ENCODE data around the gene H2BW1.
"Not testable (repeated sequence)": the region's sequence is repeated elsewhere in the genome, so short reads cannot be mapped to it uniquely, and the experiment has no call there.

Gene H2BW1

DNA sequence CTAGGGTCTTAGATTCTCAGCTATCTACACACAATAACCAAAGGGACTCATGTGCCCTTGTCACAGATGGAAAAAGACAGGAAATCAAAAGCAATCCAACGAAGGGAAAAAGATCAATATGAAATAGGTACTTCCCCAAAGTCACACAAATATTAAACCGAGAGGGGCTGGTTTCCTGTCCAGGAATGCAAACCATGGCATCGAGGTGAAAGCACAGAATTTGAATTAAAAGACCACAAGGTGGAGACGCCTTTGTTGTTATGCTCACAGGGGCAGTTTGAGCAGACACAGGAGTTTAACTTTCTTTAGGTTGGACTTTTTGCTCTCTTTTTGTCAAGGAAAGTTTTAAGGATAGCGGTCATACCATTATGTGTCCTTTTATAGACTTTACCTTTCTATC is 14.3 kb downstream of the H2BW1 start:
- 60% methylated on average over 2 of the region's 5 CpGs; no CpG with 5 or more reads in 1 of the 2 experiments for WGBS, 2 experiments (ENCODE audit: insufficient coverage in 2 of 2)
- no peak overlapping the region for H3K27ac ChIP-seq (ENCODE audit: low read depth, low read length, severe bottlenecking)
- no peaks in the 10 kb centered on the region for H3K36me3 ChIP-seq (ENCODE audit: control insufficient read depth, insufficient read depth, low read length)
- no peaks in the 10 kb centered on the region for H3K9me3 ChIP-seq (ENCODE audit: control insufficient read depth, low read length)
- H3K4me3 ChIP-seq (ENCODE audit: extremely low read depth, insufficient read depth, low read length, poor library complexity, severe bottlenecking): no peak overlapping the region
- H3K4me1 ChIP-seq (ENCODE audit: control insufficient read depth, insufficient read depth, low read length, poor library complexity, severe bottlenecking): no peaks in the 10 kb centered on the region

DNA sequence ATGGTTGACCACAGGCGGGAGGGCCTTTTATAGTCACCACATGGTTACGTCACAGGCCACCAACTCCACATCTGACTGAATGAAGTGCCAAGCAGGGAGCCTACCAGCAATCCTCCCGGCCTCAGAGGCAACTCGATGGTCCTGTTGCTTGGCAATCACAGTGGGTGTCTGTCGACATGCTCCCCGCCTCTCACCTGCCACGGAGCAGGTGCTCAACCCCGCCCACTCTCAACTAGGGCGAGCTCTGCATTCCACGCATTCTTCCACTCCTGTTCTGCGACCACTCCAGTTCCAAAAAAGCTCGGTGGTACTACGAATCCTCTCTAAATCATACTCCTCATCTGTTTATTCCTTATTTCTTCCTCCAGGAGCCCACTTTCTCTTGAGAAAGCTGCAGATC is 30.0 kb downstream of the H2BW1 start:
- H3K9me3 ChIP-seq (ENCODE audit: control insufficient read depth, low read length); H3K4me1 ChIP-seq (ENCODE audit: control insufficient read depth, insufficient read depth, low read length, poor library complexity, severe bottlenecking); H3K4me3 ChIP-seq (ENCODE audit: extremely low read depth, insufficient read depth, low read length, poor library complexity, severe bottlenecking); H3K27ac ChIP-seq (ENCODE audit: low read depth, low read length, severe bottlenecking); H3K36me3 ChIP-seq (ENCODE audit: control insufficient read depth, insufficient read depth, low read length): not testable (repeated sequence)
- no CpG with 5 or more reads among the region's 13 CpGs for WGBS, 2 experiments (ENCODE audit: insufficient coverage in 2 of 2)

DNA sequence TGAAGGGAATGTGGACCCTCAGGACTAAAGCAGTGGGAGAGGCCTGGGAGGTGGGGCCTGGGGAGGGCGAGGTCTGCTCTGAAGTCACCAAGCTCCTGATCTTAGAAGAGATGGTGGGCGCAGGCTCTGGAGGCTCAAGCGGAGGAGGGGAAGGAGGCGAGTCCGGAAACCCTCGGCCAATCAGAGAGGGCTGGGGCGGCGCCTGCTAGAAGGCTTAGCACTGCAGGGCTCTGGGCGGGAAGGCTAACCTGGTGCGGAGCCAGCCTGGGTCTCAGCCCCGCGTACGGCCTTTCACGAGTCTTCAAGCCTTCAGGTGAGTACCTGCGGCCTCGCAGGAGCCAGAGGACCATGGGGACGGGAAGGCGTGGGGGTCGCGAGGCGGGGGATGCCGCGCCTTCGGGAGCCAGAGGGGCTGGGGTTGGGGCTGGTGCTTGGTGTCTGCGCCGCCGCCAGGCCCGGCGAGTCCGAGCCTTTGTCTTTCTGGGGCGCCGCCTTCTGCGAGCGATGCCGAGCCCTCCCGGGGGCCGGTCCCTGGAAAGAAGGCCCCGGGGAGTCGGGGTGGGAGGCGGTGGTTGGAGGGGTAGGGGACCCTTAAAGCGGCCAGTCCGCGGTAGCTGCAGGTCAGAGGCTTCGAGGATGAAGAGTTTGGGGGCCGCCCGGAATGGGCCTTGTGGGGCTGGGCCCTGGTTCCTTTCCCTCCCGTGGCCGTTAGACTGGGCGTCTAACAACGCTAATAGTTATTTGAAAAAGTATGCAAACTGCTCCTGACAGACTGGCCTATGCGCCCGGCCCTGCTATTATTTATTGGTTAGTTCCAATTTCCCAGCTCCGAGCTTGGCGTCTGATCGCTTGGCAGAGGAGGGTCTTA is 50.9 kb downstream of the H2BW1 start, which contains the start of gene TMSB15B:
Gene TMSB15B, plus strand, starts transcription at position 217 of the 868 bp plus-strand sequence.
- WGBS, 2 experiments (ENCODE audit: insufficient coverage in 2 of 2): no CpG with 5 or more reads among the region's 55 CpGs
- H3K4me1 ChIP-seq (ENCODE audit: control insufficient read depth, insufficient read depth, low read length, poor library complexity, severe bottlenecking); H3K36me3 ChIP-seq (ENCODE audit: control insufficient read depth, insufficient read depth, low read length); H3K9me3 ChIP-seq (ENCODE audit: control insufficient read depth, low read length); H3K27ac ChIP-seq (ENCODE audit: low read depth, low read length, severe bottlenecking); H3K4me3 ChIP-seq (ENCODE audit: extremely low read depth, insufficient read depth, low read length, poor library complexity, severe bottlenecking): not testable (repeated sequence)

All from mesodermal cell (in vitro differentiated cells).